Stimulated activated CD4-positive, alpha-beta T cell treated with anti-CD3 and anti-CD28 coated beads, TNF-alpha, amount 100 ng/mL, for 4 hours (primary cell): ENCODE data around the gene RPL22.

Experiments
- DNase-seq, 3 experiments: peaks; one replicate each; pipeline ENCODE4 v3.0.0-alpha.2; 2020; ENCODE audit warnings: low read depth in 3 of 3

RPL22 gene

GRCh38 chr1:6205849-6206519, 6.6 kb upstream of the RPL22 start, which contains the start of gene RNF207:
Gene RNF207 (plus strand): TSS chr1:6206119. CDS start chr1:6206536, 417 bp downstream.
- peak; percentile 35 to 49 (median 42) for DNase-seq

DNA sequence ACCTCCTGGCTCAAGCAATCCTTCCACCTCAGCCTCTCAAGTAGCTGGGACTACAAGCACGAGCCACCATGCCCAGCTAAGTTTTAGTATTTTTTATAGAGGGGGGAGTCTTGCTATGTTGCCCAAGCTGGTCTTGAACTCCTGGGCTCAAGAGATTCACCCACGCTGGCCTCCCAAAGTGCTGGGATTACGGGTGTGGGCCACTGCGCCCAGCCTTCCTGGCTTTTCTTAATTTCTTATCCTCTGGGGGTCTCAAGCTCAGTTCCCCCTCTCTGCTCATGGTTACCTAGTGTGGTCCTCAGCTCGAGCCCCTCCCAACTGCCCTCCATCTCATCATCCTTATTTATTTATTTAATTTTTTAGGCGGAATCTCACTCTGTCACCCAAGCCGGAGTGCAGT, 2.9 kb upstream of the RPL22 start:
- DNase-seq: no peak

- no peak for DNase-seq
Observed at GRCh38 chr1:6200188-6200809, 904 bp upstream of the RPL22 start.

GRCh38 chr1:6198646-6199297, 623 bp downstream of the RPL22 start:
- no peak for DNase-seq

DNA sequence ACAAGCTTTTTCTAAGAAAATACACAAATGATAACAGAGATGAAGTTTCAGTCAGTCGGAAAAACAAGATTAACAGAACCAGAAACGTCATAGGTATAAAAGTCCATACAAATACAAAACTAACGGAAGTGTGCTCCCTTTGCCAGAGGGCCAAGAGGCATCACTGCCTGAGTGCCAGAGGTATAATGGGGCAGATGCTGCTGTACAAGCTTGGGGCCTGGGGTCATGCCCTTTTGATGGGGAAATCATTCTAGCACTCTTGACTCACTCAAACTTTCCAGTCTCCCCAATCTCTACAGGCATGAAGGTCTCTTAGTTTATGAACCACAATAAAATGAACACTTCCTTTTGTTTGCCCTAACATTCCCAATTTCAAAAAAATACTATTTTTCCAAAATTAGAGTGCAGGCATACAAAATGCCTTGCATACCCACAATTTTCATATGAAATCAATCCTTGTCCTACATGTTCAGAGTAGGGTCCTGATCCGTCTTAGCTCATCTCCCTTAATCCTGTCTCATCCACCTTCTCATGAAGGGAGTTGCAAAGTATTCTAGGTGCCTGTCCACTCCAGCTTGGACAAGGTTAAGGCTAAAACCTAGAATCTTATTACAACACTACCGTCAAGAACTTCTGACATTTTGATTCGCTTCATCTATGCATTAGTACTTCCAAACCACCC, 1.5 kb downstream of the RPL22 start:
- DNase-seq: no peak

GRCh38 chr1:6191968-6192367, 7.4 kb downstream of the RPL22 start:
- no peak for DNase-seq

- DNase-seq: no peak
Observed at GRCh38 chr1:6188466-6188865, 10.9 kb downstream of the RPL22 start.

- DNase-seq: no peak
Observed at GRCh38 chr1:6185635-6186382, 13.6 kb downstream of the RPL22 start.

- DNase-seq: no peak
Observed at GRCh38 chr1:6185151-6185550, 14.2 kb downstream of the RPL22 start.

GRCh38 chr1:6184083-6184783, 15.2 kb downstream of the RPL22 start:
- DNase-seq: no peak

DNA sequence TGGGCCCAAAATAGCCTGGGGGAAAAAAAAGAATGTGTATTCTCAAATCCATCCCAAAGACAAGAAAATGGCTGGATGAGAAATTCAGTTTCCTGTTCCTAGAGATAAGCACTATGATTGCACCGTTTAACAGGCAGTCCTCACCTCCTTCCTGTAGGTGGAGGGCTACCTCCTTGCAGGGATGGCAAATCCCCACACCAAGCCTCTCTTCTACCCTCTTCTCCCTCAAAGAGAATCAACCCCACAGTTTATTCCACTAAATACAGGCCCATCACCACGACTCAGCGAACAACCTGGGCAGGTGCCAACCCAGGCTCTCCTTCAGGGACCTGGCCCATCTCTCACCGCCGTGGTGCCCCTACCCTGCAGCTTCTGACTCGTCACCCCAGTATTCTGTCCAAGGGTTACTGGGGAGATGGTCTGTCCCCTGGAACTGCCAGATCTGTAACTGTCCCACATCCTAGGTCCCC, 15.8 kb downstream of the RPL22 start:
- no peak for DNase-seq

DNA sequence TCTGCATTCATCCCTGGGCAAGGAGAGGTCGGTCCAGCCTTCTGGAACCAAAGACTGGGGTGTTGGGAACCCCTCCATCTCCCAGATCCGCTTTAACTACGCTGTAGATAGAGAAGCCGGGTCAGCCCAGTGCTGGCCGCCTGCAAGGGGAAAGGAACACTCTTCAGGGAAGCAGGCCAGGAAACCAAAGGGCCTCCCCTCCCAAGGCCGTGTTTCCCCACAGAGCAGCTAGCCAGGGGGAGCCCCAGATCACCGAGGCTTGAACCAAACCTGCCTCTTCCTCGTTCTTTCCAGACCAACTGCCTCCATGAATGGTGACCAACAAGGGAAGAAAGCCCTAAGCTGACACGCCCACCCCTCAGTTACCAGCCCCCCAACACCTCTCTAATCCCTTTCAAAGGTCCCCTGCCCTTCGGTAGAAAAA, 18.0 kb downstream of the RPL22 start:
- DNase-seq: no peak

DNA sequence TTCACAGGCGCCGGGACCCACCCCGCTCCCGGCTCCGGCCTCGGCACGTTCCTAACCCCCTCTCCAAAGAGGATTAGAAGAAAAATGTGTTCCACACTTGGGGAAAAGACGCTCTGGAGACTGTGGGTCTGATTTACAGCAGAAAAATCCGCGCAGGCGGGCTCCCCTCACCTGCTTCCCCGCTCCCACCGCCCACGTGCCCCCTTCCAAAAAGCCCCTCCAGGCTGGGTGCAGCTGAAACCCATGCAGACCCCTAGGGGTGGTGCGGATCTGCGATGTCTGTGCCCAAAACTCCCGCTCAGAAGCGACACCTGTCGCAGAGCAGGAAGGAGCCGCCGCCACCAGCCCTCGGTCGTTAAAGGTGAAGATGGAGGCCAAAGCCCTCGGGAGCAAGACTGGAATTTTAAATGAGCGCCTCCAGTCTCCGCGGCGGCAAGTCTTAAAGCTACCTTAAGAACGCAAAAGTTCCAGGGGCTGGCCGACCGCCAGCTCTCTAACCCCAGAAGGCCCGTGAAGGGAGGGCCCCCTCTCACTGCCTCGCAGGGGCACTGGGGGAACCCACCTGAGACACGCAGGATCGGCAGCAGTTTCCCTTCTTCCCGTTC, 18.6 kb downstream of the RPL22 start:
- no peak for DNase-seq

GRCh38 chr1:6180268-6180706, 19.1 kb downstream of the RPL22 start, which contains the start of gene CHD5:
Gene CHD5 (minus strand): TSS chr1:6180321. CDS start chr1:6180023, 298 bp downstream.
- no peak for DNase-seq

GRCh38 chr1:6179564-6180175, 19.7 kb downstream of the RPL22 start:
- no peak for DNase-seq

- DNase-seq: no peak
Observed at GRCh38 chr1:6178751-6179563, 20.4 kb downstream of the RPL22 start.

DNA sequence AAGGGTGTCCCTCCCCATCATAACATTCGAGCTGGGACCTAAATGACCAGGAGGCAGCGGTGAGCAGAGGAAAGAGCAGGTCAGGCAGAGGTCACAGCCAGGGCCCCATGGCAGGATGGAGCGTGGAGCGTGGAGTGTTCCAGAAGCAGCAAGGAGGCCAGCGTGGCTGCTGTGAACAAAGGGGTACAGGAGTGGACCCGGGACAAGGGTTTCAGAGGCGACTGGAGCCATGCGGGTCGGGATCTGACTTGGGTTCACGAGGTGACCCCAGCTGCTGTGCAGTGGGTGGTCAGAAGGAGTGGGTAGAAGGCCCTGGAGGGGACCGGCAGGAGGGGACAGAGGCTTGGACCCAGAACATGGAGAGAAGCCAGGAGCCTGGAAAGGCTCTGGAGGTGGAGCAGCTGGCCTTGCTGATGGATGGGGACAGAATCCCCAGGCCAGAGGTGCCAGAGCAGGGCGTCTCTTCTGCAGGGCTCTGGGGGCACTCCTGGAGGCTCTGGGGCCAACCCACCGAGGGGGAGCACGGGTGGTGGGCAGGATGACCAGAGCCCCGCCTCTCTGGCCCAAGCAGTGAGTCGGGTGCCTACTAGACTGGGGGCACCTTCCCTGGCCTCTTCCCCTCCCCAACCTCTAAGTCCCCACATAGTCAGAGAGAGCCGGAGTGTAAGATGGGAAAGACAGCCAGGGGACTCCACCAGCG, 21.6 kb downstream of the RPL22 start:
- no peak for DNase-seq

DNA sequence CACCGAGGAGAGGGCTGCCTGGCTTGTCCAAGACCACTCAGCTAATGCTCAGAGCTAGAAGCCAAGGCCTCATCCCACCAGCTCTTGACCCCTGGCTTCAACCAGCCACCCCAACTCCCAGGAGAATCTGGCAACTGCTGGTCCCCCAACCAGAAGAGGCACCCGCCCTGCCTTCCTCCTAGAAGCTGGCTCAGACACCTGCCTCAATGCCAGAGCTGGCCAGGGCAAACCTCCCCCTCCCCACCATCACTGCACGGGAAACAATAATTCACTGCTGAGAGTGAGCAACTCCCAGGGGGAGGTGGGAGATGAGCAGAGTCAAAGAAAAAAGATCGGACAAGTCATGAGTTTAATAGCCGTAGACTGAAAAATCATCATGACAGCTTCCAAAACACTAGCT, 22.6 kb downstream of the RPL22 start:
- DNase-seq: no peak
